Measurements from ENCODE around the gene DDO.

GRCh38 chr6:110459137-110459536 is 43.8 kb upstream of the DDO start:
- TF ChIP-seq CTCF (conservative IDR thresholded peaks at IDR 0.05; ENCODE audit: low read depth, low read length) (no peak), EZH2 (IDR thresholded peaks at IDR 0.05; ENCODE audit: borderline replicate concordance, low read depth, low read length, poor library complexity, severe bottlenecking) (no peak)
